ENCODE results near the gene BTBD16.
A peak's percentile ranks its signal among the peaks of the same experiment; 100 is the strongest.

The BTBD16 gene

GRCh38 chr10:122271076-122271475 lies at the start of gene BTBD16:
BTBD16 (plus strand) TSS chr10:122271296; CDS start chr10:122275082, 3,786 bp downstream.
- no peaks in the 10 kb centered on the region for H3K4me1 ChIP-seq (ENCODE audit: insufficient read depth, poor library complexity, severe bottlenecking)
- no peak for ATAC-seq (ENCODE audit: low read depth)
- peak; percentile 22 for DNase-seq (ENCODE audit: low spot score)
- H3K4me3 ChIP-seq (ENCODE audit: severe bottlenecking): no peak within 1 kb of the TSS
- TF ChIP-seq CTCF (IDR thresholded peaks at IDR 0.05; ENCODE audit: poor library complexity, severe bottlenecking): no peak
- no peaks in the 10 kb centered on the region for H3K9me3 ChIP-seq (ENCODE audit: severe bottlenecking)
- H3K27ac ChIP-seq (ENCODE audit: poor library complexity, severe bottlenecking): no peak within 1 kb of the TSS
- H3K36me3 ChIP-seq (ENCODE audit: low read depth): no peaks in the 10 kb centered on the region
- H3K27me3 ChIP-seq (ENCODE audit: insufficient read depth, poor library complexity, severe bottlenecking): no peaks in the 10 kb centered on the region

GRCh38 chr10:122221958-122222357 lies 49.1 kb upstream of the BTBD16 start:
- Histone ChIP-seq H3K27me3 (ENCODE audit: insufficient read depth, poor library complexity, severe bottlenecking) (no peaks in the 10 kb centered on the region), H3K9me3 (ENCODE audit: severe bottlenecking) (no peaks in the 10 kb centered on the region), H3K27ac (ENCODE audit: poor library complexity, severe bottlenecking) (no peak overlapping the region), H3K4me3 (ENCODE audit: severe bottlenecking) (no peak overlapping the region), H3K4me1 (ENCODE audit: insufficient read depth, poor library complexity, severe bottlenecking) (no peaks in the 10 kb centered on the region), H3K36me3 (ENCODE audit: low read depth) (peaks cover 53% of the 10 kb centered on the region)
- ATAC-seq (ENCODE audit: low read depth) (no peak), DNase-seq (ENCODE audit: low spot score) (no peak)
- TF ChIP-seq CTCF (IDR thresholded peaks at IDR 0.05; ENCODE audit: poor library complexity, severe bottlenecking): no peak

- no peak overlapping the region for H3K27ac ChIP-seq (ENCODE audit: poor library complexity, severe bottlenecking)
- ATAC-seq (ENCODE audit: low read depth): no peak
- peaks cover 54% of the 10 kb centered on the region for H3K36me3 ChIP-seq (ENCODE audit: low read depth)
- H3K4me1 ChIP-seq (ENCODE audit: insufficient read depth, poor library complexity, severe bottlenecking): no peaks in the 10 kb centered on the region
- no peaks in the 10 kb centered on the region for H3K9me3 ChIP-seq (ENCODE audit: severe bottlenecking)
- H3K27me3 ChIP-seq (ENCODE audit: insufficient read depth, poor library complexity, severe bottlenecking): no peaks in the 10 kb centered on the region
- no peak overlapping the region for H3K4me3 ChIP-seq (ENCODE audit: severe bottlenecking)
- no peak for TF ChIP-seq CTCF (IDR thresholded peaks at IDR 0.05; ENCODE audit: poor library complexity, severe bottlenecking)
- no peak for DNase-seq (ENCODE audit: low spot score)
Measured at GRCh38 chr10:122222638-122223037, 48.5 kb upstream of the BTBD16 start.

- H3K27ac ChIP-seq (ENCODE audit: poor library complexity, severe bottlenecking): no peak overlapping the region
- H3K36me3 ChIP-seq (ENCODE audit: low read depth): peaks cover 55% of the 10 kb centered on the region
- H3K27me3 ChIP-seq (ENCODE audit: insufficient read depth, poor library complexity, severe bottlenecking): no peaks in the 10 kb centered on the region
- no peak for DNase-seq (ENCODE audit: low spot score)
- TF ChIP-seq CTCF (IDR thresholded peaks at IDR 0.05; ENCODE audit: poor library complexity, severe bottlenecking): no peak
- no peaks in the 10 kb centered on the region for H3K4me1 ChIP-seq (ENCODE audit: insufficient read depth, poor library complexity, severe bottlenecking)
- ATAC-seq (ENCODE audit: low read depth): no peak
- H3K4me3 ChIP-seq (ENCODE audit: severe bottlenecking): no peak overlapping the region
- no peaks in the 10 kb centered on the region for H3K9me3 ChIP-seq (ENCODE audit: severe bottlenecking)
Measured at GRCh38 chr10:122224159-122224558, 46.9 kb upstream of the BTBD16 start.

- Histone ChIP-seq H3K9me3 (ENCODE audit: severe bottlenecking) (no peaks in the 10 kb centered on the region), H3K4me1 (ENCODE audit: insufficient read depth, poor library complexity, severe bottlenecking) (no peaks in the 10 kb centered on the region), H3K36me3 (ENCODE audit: low read depth) (peaks cover 57% of the 10 kb centered on the region), H3K4me3 (ENCODE audit: severe bottlenecking) (no peak overlapping the region), H3K27ac (ENCODE audit: poor library complexity, severe bottlenecking) (no peak overlapping the region), H3K27me3 (ENCODE audit: insufficient read depth, poor library complexity, severe bottlenecking) (no peaks in the 10 kb centered on the region)
- TF ChIP-seq CTCF (IDR thresholded peaks at IDR 0.05; ENCODE audit: poor library complexity, severe bottlenecking): no peak
- DNase-seq (ENCODE audit: low spot score): no peak
- no peak for ATAC-seq (ENCODE audit: low read depth)
Measured at GRCh38 chr10:122225330-122225729, 45.8 kb upstream of the BTBD16 start.
